Caco-2 (cell line): ENCODE data around the gene MARK2. TPM values are rescaled to one million over a fixed set of nuclear protein-coding genes. Genes with fewer than 3 reads are reported as not detected.

Source experiments
- BruUV-seq: library from RNA; stranded (reverse); fragments of 400-500 nt; replicated peaks from 2 replicates; lab custom pipeline; 2021; lab: Mats Ljungman, UMichigan
- CTCF ChIA-PET: fragments of 300-600 bp; sonication (Branson Sonifier 250); formaldehyde crosslinking; loops from one replicate; lab custom pipeline; 2022; ENCODE audit warnings: antibody characterized with exemption; lab: Charles Lee
- POLR2A ChIA-PET: fragments of 300-600 bp; sonication (Branson Sonifier 250); formaldehyde crosslinking; loops from one replicate; lab custom pipeline; 2022; ENCODE audit warnings: antibody characterized with exemption; lab: Charles Lee
- DNase-seq, 2 experiments: peaks; one replicate each; pipeline versions ENCODE4 v3.0.0 to v3.0.0-alpha.2; 2020 to 2022
- H3K27me3 ChIP-seq: replicated peaks from 2 replicates; pipeline ENCODE4 v1.6.0; 2011; ENCODE audit warnings: low read length; ENCODE audit not compliant: control insufficient read depth, insufficient read depth
- H3K36me3 ChIP-seq: 2 replicates; pipeline ENCODE4 v1.5.1; 2011; ENCODE audit warnings: low read length; ENCODE audit not compliant: control insufficient read depth, insufficient read depth
- H3K4me1 ChIP-seq: fragments of 250-450 bp; sonication (Bioruptor Pico); 2 replicates; pipeline ENCODE4 v1.5.1; 2020; ENCODE audit warnings: mild to moderate bottlenecking
- H3K4me3 ChIP-seq: 2 replicates; pipeline ENCODE4 v1.5.1; 2011; ENCODE audit warnings: low read depth, mild to moderate bottlenecking, control low read depth, low read length
- H3K9me3 ChIP-seq: fragments of 250-450 bp; sonication (Bioruptor Pico); 2 replicates; pipeline ENCODE4 v1.5.1; 2020; ENCODE audit warnings: mild to moderate bottlenecking, moderate library complexity
- H3K27ac Mint-ChIP-seq: one replicate; pipeline ENCODE4 v1.8.0; 2022; ENCODE audit warnings: mixed read lengths; ENCODE audit not compliant: unreplicated experiment
- H3K27me3 Mint-ChIP-seq: one replicate; pipeline ENCODE4 v1.8.0; 2022; ENCODE audit warnings: mixed read lengths; ENCODE audit not compliant: insufficient read depth, unreplicated experiment
- H3K36me3 Mint-ChIP-seq: one replicate; pipeline ENCODE4 v1.8.0; 2022; ENCODE audit warnings: mild to moderate bottlenecking, mixed read lengths; ENCODE audit not compliant: insufficient read depth, unreplicated experiment
- H3K4me1 Mint-ChIP-seq: one replicate; pipeline ENCODE4 v1.8.0; 2022; ENCODE audit warnings: low read depth, mixed read lengths; ENCODE audit not compliant: unreplicated experiment
- H3K4me3 Mint-ChIP-seq: one replicate; pipeline ENCODE4 v1.8.0; 2022; ENCODE audit warnings: mild to moderate bottlenecking, moderate library complexity, mixed read lengths; ENCODE audit not compliant: unreplicated experiment
- H3K9me3 Mint-ChIP-seq: one replicate; pipeline ENCODE4 v1.8.0; 2022; ENCODE audit warnings: mixed read lengths; ENCODE audit not compliant: unreplicated experiment
- CTCF ChIP-seq, 2 experiments: fragments of 200-600 bp in 1 of 2; IDR thresholded peaks; 1 replicate in 1 of 2; 2 replicates in 1 of 2; pipeline versions ENCODE4 v1.5.1 to v1.8.0; 2011 to 2022; ENCODE audit warnings: antibody characterized with exemption in 1 of 2, control low read depth in 1 of 2, inconsistent platforms in 1 of 2, low read depth in 1 of 2, low read length in 1 of 2, mild to moderate bottlenecking in 1 of 2, moderate library complexity in 1 of 2; ENCODE audit not compliant: insufficient read depth in 1 of 2, severe bottlenecking in 1 of 2, unreplicated experiment in 1 of 2
- intact Hi-C: fragments of 100-400 bp; cut with micrococcal nuclease; formaldehyde crosslinking; loops from one replicate; pipeline ENCODE4 v1.10.0; 2022; ENCODE audit not compliant: unreplicated experiment
- total RNA-seq: library from RNA; stranded (reverse); gene quantifications from 2 replicates; pipeline ENCODE4 v1.2.3, GENCODE V29; 2022

Gene MARK2
- total RNA-seq, 1 experiment from 2014 or later: 63.5 TPM

- H3K36me3 Mint-ChIP-seq: peaks cover 39% of the 10 kb centered on the region
- peaks cover 5% of the 10 kb centered on the region for H3K36me3 ChIP-seq
- peaks cover 29% of the 10 kb centered on the region for H3K4me1 Mint-ChIP-seq
- no TSS peak for BruUV-seq
- H3K27me3 Mint-ChIP-seq: no peaks in the 10 kb centered on the region
- intact Hi-C loops: no loop called here
- ChIA-PET POLR2A (no interaction called here), CTCF (interaction anchor here (1.4 kb wide), 1 partner anchor 31 kb away, joined by 3 read pairs; the partner anchor contains the start of gene MARK2)
- no peak overlapping the region for H3K4me3 ChIP-seq
- no peaks in the 10 kb centered on the region for H3K9me3 Mint-ChIP-seq
- no peaks in the 10 kb centered on the region for H3K27me3 ChIP-seq
- peaks cover 8% of the 10 kb centered on the region for H3K4me1 ChIP-seq
- no peaks in the 10 kb centered on the region for H3K9me3 ChIP-seq
- TF ChIP-seq CTCF (IDR thresholded peaks at IDR 0.05; ENCODE audit: insufficient read depth in 1 of 2, low read depth in 1 of 2, low read length in 1 of 2, severe bottlenecking in 1 of 2, unreplicated experiment in 1 of 2): no peak
- no peak for DNase-seq
- H3K27ac Mint-ChIP-seq: no peak overlapping the region
- no peak overlapping the region for H3K4me3 Mint-ChIP-seq
Measured at GRCh38 chr11:63869683-63870082, 30.8 kb downstream of the MARK2 start.

- peaks cover 8% of the 10 kb centered on the region for H3K4me1 ChIP-seq
- Mint-ChIP-seq H3K27ac (peak overlapping the region; percentile 32), H3K27me3 (no peaks in the 10 kb centered on the region), H3K4me3 (no peak overlapping the region), H3K4me1 (peaks cover 31% of the 10 kb centered on the region), H3K36me3 (peaks cover 36% of the 10 kb centered on the region), H3K9me3 (no peaks in the 10 kb centered on the region)
- TF ChIP-seq CTCF (IDR thresholded peaks at IDR 0.05; ENCODE audit: insufficient read depth in 1 of 2, low read depth in 1 of 2, low read length in 1 of 2, severe bottlenecking in 1 of 2, unreplicated experiment in 1 of 2): no peak
- peaks cover 4% of the 10 kb centered on the region; the same call in 1 of the 2 replicates for H3K36me3 ChIP-seq
- no peak for DNase-seq
- ChIA-PET CTCF (interaction anchor here (1.4 kb wide), 1 partner anchor 32 kb away, joined by 3 read pairs; the partner anchor contains the start of gene MARK2), POLR2A (no interaction called here)
- no peak overlapping the region for H3K4me3 ChIP-seq
- no TSS peak for BruUV-seq
- intact Hi-C loops: no loop called here
- H3K27me3 ChIP-seq: no peaks in the 10 kb centered on the region
- no peaks in the 10 kb centered on the region for H3K9me3 ChIP-seq
Measured at GRCh38 chr11:63870351-63871140, 31.6 kb downstream of the MARK2 start.

- H3K4me3 ChIP-seq: no peak overlapping the region
- peak; percentile 88 to 91 for DNase-seq
Measured at GRCh38 chr11:63871962-63872799, 33.3 kb downstream of the MARK2 start.

More at GRCh38 chr11:63871962-63872799, 33.3 kb downstream of the MARK2 start:
- no peaks in the 10 kb centered on the region for H3K27me3 ChIP-seq
- peak; percentile 38 to 69 for TF ChIP-seq CTCF (IDR thresholded peaks at IDR 0.05; ENCODE audit: insufficient read depth in 1 of 2, low read depth in 1 of 2, low read length in 1 of 2, severe bottlenecking in 1 of 2, unreplicated experiment in 1 of 2)
- ChIA-PET POLR2A (interaction anchor here (0.6 to 1.5 kb wide), 4 partner anchors 27 to 1207 kb away, joined by 3 to 10 read pairs (median 6); partner anchors contain the start of gene MARK2), CTCF (interaction anchor here (0.6 to 1.9 kb wide), 17 partner anchors 13 to 625 kb away, joined by 3 to 32 read pairs (median 6); partner anchors contain the start of genes MARK2 and RCOR2)
- BruUV-seq: no TSS peak
- intact Hi-C loops: loop anchor here (1.0 kb wide), 4 partner anchors 16 to 35 kb away; no protein-coding TSS in a partner anchor
- Mint-ChIP-seq H3K27me3 (no peaks in the 10 kb centered on the region), H3K4me3 (peak overlapping the region; percentile 31), H3K9me3 (no peaks in the 10 kb centered on the region), H3K27ac (no peak overlapping the region), H3K36me3 (peaks cover 28% of the 10 kb centered on the region), H3K4me1 (peaks cover 25% of the 10 kb centered on the region)
- H3K9me3 ChIP-seq: no peaks in the 10 kb centered on the region
- H3K4me1 ChIP-seq: peaks cover 8% of the 10 kb centered on the region
- H3K36me3 ChIP-seq: peaks cover 2% of the 10 kb centered on the region; the same call in 1 of the 2 replicates
